ENCODE results near the gene ZNRF1. TPM values are rescaled to one million over a fixed set of nuclear protein-coding genes. Genes with fewer than 3 reads are reported as not detected.
A peak's percentile ranks its signal among the peaks of the same experiment; 100 is the strongest.

The ZNRF1 gene
- total and polyA plus RNA-seq, 2 of the 13 experiments (the other 11 are each of a cell fraction or from before 2014, with no cell fraction given) = 43.9 to 58.7 TPM

- TF ChIP-seq ZNF503 (CRISPR knock-in tag; IDR thresholded peaks at IDR 0.05) (no peak), ZUFSP (CRISPR knock-in tag; IDR thresholded peaks at IDR 0.05; ENCODE audit: borderline replicate concordance) (no peak), TOPORS (CRISPR knock-in tag; IDR thresholded peaks at IDR 0.05) (no peak), ZNF75D (CRISPR knock-in tag; IDR thresholded peaks at IDR 0.05; ENCODE audit: borderline replicate concordance) (no peak), PREB (CRISPR knock-in tag; IDR thresholded peaks at IDR 0.05) (no peak), TARDBP (CRISPR knock-in tag; IDR thresholded peaks at IDR 0.05) (no peak; the same call in 1 of the 2 replicates), NR2C2 (CRISPR knock-in tag; IDR thresholded peaks at IDR 0.05; ENCODE audit: borderline replicate concordance) (0 out of 2 replicates have a peak, but pooled peaks have one; percentile 18), ZNF354B (CRISPR knock-in tag; IDR thresholded peaks at IDR 0.05) (no peak), PBX3 (CRISPR knock-in tag; IDR thresholded peaks at IDR 0.05; ENCODE audit: borderline replicate concordance) (no peak), MTERF4 (CRISPR knock-in tag; IDR thresholded peaks at IDR 0.05) (peak; percentile 86; the same call in 1 of the 2 replicates), ZNF770 (CRISPR knock-in tag; IDR thresholded peaks at IDR 0.05) (no peak), ZNF609 (CRISPR knock-in tag; IDR thresholded peaks at IDR 0.05; ENCODE audit: borderline replicate concordance) (no peak)
These were observed at the start of gene ZNRF1 (continued) for GRCh38 chr16:74998481-74999218.

Measured in HepG2 (cell line).